GM21526 (cell line): ENCODE data around the gene SPAG9.

Experiments used
- ATAC-seq: cut with Tn5 transposase; IDR thresholded peaks from one replicate; pipeline ENCODE4 v1.9.1; 2021; ENCODE audit warnings: moderate library complexity; ENCODE audit not compliant: unreplicated experiment, low FRiP score

SPAG9 gene, protein sequence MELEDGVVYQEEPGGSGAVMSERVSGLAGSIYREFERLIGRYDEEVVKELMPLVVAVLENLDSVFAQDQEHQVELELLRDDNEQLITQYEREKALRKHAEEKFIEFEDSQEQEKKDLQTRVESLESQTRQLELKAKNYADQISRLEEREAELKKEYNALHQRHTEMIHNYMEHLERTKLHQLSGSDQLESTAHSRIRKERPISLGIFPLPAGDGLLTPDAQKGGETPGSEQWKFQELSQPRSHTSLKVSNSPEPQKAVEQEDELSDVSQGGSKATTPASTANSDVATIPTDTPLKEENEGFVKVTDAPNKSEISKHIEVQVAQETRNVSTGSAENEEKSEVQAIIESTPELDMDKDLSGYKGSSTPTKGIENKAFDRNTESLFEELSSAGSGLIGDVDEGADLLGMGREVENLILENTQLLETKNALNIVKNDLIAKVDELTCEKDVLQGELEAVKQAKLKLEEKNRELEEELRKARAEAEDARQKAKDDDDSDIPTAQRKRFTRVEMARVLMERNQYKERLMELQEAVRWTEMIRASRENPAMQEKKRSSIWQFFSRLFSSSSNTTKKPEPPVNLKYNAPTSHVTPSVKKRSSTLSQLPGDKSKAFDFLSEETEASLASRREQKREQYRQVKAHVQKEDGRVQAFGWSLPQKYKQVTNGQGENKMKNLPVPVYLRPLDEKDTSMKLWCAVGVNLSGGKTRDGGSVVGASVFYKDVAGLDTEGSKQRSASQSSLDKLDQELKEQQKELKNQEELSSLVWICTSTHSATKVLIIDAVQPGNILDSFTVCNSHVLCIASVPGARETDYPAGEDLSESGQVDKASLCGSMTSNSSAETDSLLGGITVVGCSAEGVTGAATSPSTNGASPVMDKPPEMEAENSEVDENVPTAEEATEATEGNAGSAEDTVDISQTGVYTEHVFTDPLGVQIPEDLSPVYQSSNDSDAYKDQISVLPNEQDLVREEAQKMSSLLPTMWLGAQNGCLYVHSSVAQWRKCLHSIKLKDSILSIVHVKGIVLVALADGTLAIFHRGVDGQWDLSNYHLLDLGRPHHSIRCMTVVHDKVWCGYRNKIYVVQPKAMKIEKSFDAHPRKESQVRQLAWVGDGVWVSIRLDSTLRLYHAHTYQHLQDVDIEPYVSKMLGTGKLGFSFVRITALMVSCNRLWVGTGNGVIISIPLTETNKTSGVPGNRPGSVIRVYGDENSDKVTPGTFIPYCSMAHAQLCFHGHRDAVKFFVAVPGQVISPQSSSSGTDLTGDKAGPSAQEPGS (N-terminal part only)

GRCh38 chr17:51120739-51121619, at the start of gene SPAG9:
SPAG9 (minus strand) TSS chr17:51120868; CDS start chr17:51120656, 212 bp downstream.
- ATAC-seq: peak; percentile 65

DNA sequence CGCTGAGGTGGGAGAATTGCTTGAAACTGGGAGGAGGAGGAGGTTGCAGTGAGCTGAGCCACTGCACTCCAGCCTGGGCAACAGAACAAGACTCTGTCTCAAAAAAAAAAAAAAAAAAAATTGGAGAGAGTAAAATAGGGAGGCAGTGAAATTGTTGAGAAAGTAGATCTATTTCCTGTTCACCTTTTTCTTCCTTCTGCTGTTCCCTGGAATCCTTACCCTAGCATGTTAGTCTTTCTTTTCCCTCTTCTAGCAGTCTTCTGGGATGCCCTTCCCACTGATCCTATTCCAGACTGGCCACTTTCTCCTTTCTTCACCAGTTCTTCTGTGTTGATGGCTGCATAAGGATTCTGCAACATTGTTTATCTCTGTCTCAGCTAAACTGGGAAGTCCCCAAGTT, 48.7 kb upstream of the SPAG9 start:
- ATAC-seq: no peak

DNA sequence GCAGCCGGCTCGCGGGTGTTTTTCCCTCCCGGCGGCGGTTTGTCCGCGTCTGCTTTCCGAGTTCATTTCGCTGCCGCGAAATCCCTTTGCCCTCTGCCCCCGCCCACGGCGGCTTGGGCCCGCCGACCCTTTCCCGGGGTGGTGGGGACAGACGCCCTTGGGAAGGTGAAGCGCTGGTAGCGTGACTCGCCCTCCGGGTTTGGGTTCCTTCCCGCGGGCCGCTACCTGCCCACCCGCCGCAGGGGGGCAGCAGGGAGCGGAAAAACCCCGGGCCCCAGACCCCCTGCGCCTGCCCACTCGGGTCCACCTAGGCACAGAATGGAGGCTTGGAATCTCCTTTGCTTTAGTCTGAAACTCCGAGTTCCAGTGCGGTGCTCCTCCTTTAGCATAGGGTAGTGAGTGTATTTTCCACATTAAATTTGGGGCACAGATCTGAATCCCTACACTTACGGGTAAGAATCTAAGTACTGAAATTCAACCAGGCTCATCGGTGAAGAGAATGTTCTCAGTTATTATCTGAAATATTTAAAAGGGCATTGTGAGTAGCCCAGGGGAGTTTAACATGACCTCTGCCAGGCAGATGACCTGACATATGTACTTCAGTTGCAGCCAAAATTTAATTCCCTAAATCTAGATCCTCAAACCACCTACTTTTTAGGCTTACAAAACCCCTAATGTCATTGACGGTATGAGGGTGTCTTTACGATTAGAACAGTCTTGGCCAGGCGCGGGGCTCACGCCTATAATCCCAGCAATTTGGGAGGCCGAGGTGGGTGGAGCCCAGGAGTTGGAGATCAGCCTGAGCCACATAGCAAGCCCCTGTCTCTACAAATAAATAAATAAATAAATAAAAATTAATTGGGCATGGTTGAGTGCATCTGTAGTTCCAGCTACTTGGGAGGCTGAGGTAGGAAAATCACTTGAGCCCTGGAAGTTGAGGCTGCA, 46.6 kb upstream of the SPAG9 start:
- ATAC-seq: peak; percentile 44

- peak; percentile 77 for ATAC-seq
Observed at GRCh38 chr17:51166198-51166986, 45.7 kb upstream of the SPAG9 start, which contains the start of gene NME2. NME2 (plus strand) TSS chr17:51166411; CDS start chr17:51166831, 420 bp downstream.

GRCh38 chr17:51165680-51166197, 45.1 kb upstream of the SPAG9 start:
- ATAC-seq: peak; percentile 15

GRCh38 chr17:51164911-51165679, 44.4 kb upstream of the SPAG9 start:
- no peak for ATAC-seq

GRCh38 chr17:51161541-51161940, 40.9 kb upstream of the SPAG9 start:
- no peak for ATAC-seq

- no peak for ATAC-seq
Observed at GRCh38 chr17:51159604-51160003, 38.9 kb upstream of the SPAG9 start.

DNA sequence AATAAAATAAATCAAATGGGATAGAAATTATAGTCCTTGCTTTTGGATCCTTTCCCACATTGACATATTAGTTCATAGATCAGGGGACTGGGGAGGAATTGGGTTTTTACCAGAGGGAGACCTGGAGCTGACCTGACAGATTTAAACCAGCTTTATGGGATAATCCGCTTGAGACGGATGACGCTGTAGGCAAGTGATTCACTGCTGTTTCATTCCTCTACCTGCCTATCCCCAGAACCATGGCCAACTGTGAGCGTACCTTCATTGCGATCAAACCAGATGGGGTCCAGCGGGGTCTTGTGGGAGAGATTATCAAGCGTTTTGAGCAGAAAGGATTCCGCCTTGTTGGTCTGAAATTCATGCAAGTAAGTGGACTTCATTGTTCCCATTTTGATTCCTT, 34.7 kb upstream of the SPAG9 start:
- no peak for ATAC-seq

GRCh38 chr17:51154176-51154575, 33.5 kb upstream of the SPAG9 start:
- no peak for ATAC-seq

DNA sequence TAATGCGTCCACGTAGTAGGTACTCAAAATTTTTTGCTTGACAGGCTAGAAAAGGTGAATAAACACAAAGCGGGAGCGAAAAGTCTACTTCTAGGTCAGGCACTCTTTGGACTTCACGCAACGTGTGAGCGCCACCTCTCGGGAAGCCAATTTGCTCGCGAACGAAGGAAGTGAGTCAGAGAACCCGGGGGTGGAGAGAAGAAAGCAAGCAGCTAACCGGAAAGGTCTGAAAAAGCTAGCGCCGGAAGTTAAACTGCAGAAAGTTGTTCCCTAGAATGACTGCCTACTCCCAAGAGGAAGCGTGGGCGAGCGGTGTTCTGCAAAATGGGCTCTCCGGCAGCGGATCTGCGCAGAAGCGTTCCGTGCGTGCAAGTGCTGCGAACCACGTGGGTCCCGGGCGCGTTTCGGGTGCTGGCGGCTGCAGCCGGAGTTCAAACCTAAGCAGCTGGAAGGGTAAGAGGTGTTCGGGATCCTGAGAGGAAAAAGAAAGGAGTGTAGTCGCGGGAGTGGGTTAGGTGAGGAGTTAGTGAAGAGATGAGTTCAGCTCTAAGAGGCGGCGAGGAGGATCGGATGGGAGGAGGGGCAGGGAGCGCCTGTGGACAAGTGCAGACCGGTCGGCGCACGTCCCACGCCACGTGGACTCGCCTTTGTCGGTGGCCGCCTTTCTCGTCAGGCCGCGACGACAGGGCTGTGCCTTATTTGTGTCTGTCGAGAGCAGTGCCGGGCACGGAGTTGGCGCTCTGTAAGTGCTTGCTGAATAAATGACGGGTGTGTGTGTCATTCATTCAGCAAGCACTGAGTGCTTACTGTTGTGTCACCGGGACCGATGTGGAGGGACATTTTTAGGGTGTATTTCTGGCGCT, 32.8 kb upstream of the SPAG9 start, which contains the start of gene NME1:
TSS of gene NME1 (plus strand) at position 350 of the 863 bp plus-strand sequence. CDS start 2,096 bp downstream, outside the sequence.
- ATAC-seq: peak; percentile 88

DNA sequence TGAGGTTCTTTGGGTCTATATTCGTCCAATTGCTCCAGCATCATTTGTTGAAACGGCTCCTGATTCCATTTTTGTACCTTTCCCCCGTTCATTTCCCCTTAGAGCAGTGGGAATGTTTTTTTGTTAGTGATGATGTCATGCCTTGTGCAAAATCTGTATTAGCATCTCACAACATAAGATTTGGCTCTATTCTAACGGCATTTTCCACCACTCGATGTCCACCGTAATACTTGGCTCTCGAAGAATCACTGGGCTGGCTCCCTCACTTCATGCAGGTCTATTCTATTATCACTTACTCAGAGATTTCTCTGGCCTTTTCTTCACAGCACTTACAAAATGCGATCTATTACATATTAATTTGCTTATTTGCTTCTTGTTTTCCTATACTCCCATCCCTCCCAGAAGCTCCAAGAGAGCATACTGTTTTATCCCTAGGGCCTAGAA, 32.1 kb upstream of the SPAG9 start:
- peak; percentile 9 for ATAC-seq

- ATAC-seq: no peak
Observed at GRCh38 chr17:51150932-51151331, 30.3 kb upstream of the SPAG9 start.

DNA sequence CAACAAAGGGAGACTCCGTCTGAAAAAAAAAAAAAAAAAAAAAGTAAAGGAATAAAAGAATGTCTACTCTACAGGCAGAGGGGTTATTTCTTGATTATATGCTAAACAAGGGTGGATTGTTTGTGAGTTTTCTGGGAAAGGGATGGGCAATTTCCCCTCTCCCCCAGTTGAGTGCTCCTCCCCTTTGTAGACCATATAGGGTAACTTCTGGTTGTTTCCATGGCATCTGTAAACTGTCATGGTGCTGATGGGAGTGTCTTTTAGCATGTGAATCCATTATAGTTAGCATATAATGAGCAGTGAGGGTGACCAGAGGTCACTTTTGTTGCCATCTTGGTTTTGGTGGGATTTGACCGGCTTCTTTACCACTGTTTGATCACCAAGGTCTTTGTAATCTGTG, 28.5 kb upstream of the SPAG9 start:
- ATAC-seq: no peak

GRCh38 chr17:51147650-51148049, 27.0 kb upstream of the SPAG9 start:
- no peak for ATAC-seq
